Measurements from ENCODE around the gene AKR1B15. TPM values are rescaled to one million over a fixed set of nuclear protein-coding genes. Genes with fewer than 3 reads are reported as not detected.

AKR1B15 gene
- total and polyA plus RNA-seq, 9 of the 15 experiments (the other 6 are each of a cell fraction or from before 2014, with no cell fraction given), result not detected

DNA sequence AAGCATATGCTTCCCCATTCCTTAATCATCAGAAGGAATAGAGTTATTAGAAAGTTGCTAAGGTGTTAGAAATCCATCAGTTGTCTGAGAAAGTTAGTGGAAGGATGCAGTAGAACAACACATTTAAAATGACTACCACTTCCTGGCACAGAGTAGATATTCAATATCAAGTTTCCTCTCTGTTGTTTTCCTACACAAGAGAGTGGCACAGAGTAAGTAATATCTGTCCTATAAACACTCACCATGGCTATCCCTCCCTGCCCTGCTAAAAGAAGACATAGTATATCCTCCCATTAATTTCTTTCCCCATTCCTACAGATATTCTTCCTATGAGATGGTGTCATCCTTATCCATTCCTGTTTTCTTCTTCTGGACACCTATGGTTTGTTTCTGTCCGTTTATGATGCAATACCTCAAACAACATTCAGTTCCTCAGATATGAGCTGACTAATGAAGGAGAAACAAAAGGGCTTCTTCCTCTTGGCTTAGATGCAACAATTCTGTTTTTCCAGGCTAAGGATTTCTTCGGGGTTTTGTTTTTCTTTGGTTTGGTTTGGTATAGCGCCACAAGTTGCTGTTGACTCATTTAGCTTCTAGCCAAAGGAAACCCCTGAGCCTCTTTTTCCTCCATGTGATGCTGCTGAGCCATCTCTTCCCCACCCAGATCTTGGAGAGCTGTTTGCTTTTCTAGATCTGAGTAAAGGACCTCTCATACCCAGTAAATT lies 64.9 kb downstream of the AKR1B15 start (continued):
- TF ChIP-seq HDAC6 (IDR thresholded peaks at IDR 0.05; ENCODE audit: low read depth, low read length), result no peak
- TF ChIP-seq KLF13 (tag; IDR thresholded peaks at IDR 0.05; ENCODE audit: borderline replicate concordance, low read depth), result no peak
- no peak for TF ChIP-seq GTF2F1 (IDR thresholded peaks at IDR 0.05; ENCODE audit: low read depth, low read length)
- TF ChIP-seq CHD4 (IDR thresholded peaks at IDR 0.05; ENCODE audit: insufficient read depth, insufficient replicate concordance, low read depth, low read length, poor library complexity, severe bottlenecking), result no peak
- TF ChIP-seq, protein P1, sequence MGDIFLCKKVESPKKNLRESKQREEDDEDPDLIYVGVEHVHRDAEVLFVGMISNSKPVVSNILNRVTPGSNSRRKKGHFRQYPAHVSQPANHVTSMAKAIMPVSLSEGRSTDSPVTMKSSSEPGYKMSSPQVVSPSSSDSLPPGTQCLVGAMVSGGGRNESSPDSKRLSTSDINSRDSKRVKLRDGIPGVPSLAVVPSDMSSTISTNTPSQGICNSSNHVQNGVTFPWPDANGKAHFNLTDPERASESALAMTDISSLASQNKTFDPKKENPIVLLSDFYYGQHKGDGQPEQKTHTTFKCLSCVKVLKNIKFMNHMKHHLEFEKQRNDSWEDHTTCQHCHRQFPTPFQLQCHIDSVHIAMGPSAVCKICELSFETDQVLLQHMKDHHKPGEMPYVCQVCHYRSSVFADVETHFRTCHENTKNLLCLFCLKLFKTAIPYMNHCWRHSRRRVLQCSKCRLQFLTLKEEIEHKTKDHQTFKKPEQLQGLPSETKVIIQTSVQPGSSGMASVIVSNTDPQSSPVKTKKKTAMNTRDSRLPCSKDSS (IDR thresholded peaks at IDR 0.05; ENCODE audit: low read depth, partially characterized antibody), result no peak
- TF ChIP-seq SOX6 (IDR thresholded peaks at IDR 0.05), result 0 out of 2 replicates have a peak, but pooled peaks have one; percentile 14
- TF ChIP-seq, protein P2, sequence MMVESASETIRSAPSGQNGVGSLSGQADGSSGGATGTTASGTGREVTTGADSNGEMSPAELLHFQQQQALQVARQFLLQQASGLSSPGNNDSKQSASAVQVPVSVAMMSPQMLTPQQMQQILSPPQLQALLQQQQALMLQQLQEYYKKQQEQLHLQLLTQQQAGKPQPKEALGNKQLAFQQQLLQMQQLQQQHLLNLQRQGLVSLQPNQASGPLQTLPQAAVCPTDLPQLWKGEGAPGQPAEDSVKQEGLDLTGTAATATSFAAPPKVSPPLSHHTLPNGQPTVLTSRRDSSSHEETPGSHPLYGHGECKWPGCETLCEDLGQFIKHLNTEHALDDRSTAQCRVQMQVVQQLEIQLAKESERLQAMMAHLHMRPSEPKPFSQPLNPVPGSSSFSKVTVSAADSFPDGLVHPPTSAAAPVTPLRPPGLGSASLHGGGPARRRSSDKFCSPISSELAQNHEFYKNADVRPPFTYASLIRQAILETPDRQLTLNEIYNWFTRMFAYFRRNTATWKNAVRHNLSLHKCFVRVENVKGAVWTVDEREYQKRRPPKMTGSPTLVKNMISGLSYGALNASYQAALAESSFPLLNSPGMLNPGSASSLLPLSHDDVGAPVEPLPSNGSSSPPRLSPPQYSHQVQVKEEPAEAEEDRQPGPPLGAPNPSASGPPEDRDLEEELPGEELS (CRISPR knock-in tag; IDR thresholded peaks at IDR 0.05; ENCODE audit: borderline replicate concordance), result no peak
- no peak for TF ChIP-seq NCOR1 (IDR thresholded peaks at IDR 0.05)
- no peak for TF ChIP-seq ZNF140 (CRISPR knock-in tag; IDR thresholded peaks at IDR 0.05)
- no peak for TF ChIP-seq DMBX1 (CRISPR knock-in tag; IDR thresholded peaks at IDR 0.05; ENCODE audit: borderline replicate concordance)
- TF ChIP-seq ETV5 (CRISPR knock-in tag; IDR thresholded peaks at IDR 0.05; ENCODE audit: low read depth), result no peak
- TF ChIP-seq, protein P3, sequence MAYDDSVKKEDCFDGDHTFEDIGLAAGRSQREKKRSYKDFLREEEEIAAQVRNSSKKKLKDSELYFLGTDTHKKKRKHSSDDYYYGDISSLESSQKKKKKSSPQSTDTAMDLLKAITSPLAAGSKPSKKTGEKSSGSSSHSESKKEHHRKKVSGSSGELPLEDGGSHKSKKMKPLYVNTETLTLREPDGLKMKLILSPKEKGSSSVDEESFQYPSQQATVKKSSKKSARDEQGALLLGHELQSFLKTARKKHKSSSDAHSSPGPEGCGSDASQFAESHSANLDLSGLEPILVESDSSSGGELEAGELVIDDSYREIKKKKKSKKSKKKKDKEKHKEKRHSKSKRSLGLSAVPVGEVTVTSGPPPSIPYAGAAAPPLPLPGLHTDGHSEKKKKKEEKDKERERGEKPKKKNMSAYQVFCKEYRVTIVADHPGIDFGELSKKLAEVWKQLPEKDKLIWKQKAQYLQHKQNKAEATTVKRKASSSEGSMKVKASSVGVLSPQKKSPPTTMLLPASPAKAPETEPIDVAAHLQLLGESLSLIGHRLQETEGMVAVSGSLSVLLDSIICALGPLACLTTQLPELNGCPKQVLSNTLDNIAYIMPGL (CRISPR knock-in tag; IDR thresholded peaks at IDR 0.05), result no peak
- TF ChIP-seq NFE2L1 (tag; IDR thresholded peaks at IDR 0.05; ENCODE audit: borderline replicate concordance, low read depth), result no peak
- TF ChIP-seq SNIP1 (IDR thresholded peaks at IDR 0.05; ENCODE audit: low read depth), result no peak
- TF ChIP-seq PHF21A (IDR thresholded peaks at IDR 0.05; ENCODE audit: borderline replicate concordance, low read depth), result no peak
- no peak for TF ChIP-seq NRF1 (conservative IDR thresholded peaks at IDR 0.05 in 1 of 2, IDR thresholded peaks at IDR 0.05 in 1 of 2)
- no peak for TF ChIP-seq FOXA1 (IDR thresholded peaks at IDR 0.05; ENCODE audit: borderline replicate concordance)
- TF ChIP-seq, protein P4, sequence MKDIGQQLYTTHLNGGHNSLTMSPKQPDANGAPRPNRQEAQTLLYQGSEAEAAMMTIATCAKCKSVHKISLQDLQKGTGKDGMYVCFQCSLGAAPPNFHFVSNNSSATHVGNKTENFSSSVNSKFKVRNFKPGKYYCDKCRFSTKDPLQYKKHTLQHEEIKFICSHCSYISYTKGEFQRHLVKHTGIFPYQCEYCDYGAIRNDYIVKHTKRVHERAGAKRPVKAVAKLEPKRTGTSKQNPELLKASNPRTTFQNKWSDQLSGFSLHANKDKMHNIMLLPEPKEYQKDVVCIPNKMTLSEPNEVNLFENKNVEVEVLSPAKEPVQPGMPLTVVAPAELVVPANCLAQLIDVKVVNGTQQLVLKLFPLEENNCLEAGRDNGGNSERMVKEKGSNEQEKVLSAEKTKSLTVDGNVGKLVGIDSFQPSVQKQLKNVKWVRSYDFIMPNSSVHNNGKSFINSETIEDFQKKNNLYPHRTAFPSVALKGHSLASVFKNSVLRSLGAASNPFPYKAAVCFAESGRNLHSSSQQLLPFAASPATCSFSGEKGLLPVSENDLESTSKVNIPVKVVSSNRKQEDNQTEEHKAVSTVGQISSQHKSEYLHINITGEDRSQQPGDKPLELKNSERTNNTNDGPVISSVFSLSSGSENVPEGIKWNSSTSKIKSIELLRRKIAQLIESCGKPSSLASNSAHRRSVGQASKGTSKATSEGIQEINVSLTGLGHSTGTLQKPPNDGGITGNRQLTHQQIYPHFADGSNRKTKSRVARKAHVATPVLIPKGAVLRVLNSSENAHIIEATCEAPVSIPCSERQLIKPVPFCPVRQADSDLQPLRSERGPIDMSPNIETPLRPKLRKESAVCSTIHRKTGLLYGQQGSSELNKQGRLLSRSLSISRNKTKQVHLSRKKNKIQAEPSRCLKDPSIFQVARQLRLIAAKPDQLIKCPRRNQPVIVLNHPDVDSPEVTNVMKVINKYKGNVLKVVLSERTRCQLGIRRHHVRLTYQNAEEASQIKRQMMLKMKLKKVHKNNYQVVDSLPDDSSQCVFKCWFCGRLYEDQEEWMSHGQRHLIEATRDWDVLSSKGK (CRISPR knock-in tag; IDR thresholded peaks at IDR 0.05), result no peak

All from K562 (cell line).